Effector memory CD8-positive, alpha-beta T cell (primary cell): ENCODE results near the gene RNF141.

Source experiments
- ATAC-seq: fragments of 150-1000 bp; cut with Tn5 transposase; replicated peaks from 2 replicates; pipeline ENCODE4 v1.10.0; 2021; ENCODE audit warnings: mild to moderate bottlenecking, moderate library complexity
- DNase-seq, 3 experiments: peaks; one replicate each; pipeline ENCODE4 v3.0.0; 2021
- H3K27ac Mint-ChIP-seq, 2 donors: one replicate each; pipeline ENCODE4 v1.8.0; 2022; ENCODE audit warnings: mild to moderate bottlenecking in 2 of 2, mixed read lengths in 2 of 2, moderate library complexity in 2 of 2
- H3K27me3 Mint-ChIP-seq, 2 donors: one replicate each; pipeline ENCODE4 v1.8.0; 2022; ENCODE audit warnings: mixed read lengths in 2 of 2
- H3K36me3 Mint-ChIP-seq: one replicate; pipeline ENCODE4 v1.8.0; 2022; ENCODE audit warnings: mild to moderate bottlenecking, moderate library complexity, mixed read lengths; ENCODE audit not compliant: insufficient read depth
- H3K4me1 Mint-ChIP-seq, 2 donors: one replicate each; pipeline ENCODE4 v1.8.0; 2022; ENCODE audit warnings: low read depth in 2 of 2, mixed read lengths in 2 of 2
- H3K4me3 Mint-ChIP-seq, 2 donors: one replicate each; pipeline ENCODE4 v1.8.0; 2022; ENCODE audit warnings: mild to moderate bottlenecking in 2 of 2, mixed read lengths in 2 of 2, moderate library complexity in 2 of 2
- H3K9me3 Mint-ChIP-seq, 2 donors: one replicate each; pipeline ENCODE4 v1.8.0; 2022; ENCODE audit warnings: mixed read lengths in 2 of 2
- total RNA-seq, 9 experiments: gene quantifications; one replicate each; lab custom pipeline; 2026; lab: John Stamatoyannopoulos, UW

RNF141 gene, protein sequence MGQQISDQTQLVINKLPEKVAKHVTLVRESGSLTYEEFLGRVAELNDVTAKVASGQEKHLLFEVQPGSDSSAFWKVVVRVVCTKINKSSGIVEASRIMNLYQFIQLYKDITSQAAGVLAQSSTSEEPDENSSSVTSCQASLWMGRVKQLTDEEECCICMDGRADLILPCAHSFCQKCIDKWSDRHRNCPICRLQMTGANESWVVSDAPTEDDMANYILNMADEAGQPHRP
- 13.3 to 29.8 (median 26.3) reads per million in 9 experiments for total RNA-seq

GRCh38 chr11:10540915-10541560 is at the start of gene RNF141:
TSS of gene RNF141 (minus strand) at chr11:10541187. CDS start at chr11:10534158, 7,029 bp downstream.
- Mint-ChIP-seq H3K36me3 (peaks cover 2% of the 10 kb centered on the region), H3K9me3 (no peaks in the 10 kb centered on the region), H3K27ac (peak within 1 kb of the TSS; percentile 92 to 96), H3K4me1 (peaks cover 9 to 16% of the 10 kb centered on the region in 2 donors), H3K4me3 (peak within 1 kb of the TSS; percentile 89 to 90), H3K27me3 (no peaks in the 10 kb centered on the region)
- peak; percentile 96 for ATAC-seq
- DNase-seq, result peak; percentile 95 to 97 (median 96)

DNA sequence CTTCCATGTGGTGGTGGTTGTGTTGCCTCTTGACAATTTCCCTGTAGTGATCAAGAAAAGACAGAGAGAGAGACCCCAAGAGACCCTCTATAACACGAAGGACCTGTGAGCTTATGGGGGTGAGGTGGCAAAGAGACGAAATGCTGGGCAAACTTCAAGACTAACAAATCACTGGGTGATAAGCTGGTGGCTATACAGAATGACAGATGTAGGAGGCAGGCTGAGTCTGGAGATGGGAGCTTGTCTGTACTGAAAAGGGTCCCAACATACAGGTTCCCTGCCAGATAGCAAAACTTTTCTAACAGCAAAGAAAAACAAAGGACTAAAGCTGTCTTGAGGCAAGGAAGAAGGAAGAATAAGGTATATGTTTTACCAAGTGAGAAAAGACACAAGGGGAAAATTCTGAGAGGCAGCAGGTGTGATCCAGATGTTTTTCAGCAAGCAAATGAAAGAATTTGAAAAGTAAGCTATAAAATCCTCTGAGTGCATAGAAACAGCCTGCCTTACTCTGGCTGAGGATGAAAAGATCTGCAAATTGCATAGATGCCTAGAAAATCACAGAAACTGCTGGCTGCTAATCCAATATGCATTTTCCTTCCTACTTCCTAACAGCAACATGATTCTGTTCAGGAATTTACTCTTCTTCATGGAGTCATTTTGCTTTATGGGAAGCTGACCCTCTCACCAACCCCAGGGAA is 49.4 kb upstream of the RNF141 start:
- DNase-seq, result no peak
- peaks cover 30 to 48% of the 10 kb centered on the region in 2 donors for H3K27me3 Mint-ChIP-seq
- H3K4me1 Mint-ChIP-seq, result no peaks in the 10 kb centered on the region
- H3K9me3 Mint-ChIP-seq, result no peaks in the 10 kb centered on the region
- H3K27ac Mint-ChIP-seq, result no peak overlapping the region
- no peaks in the 10 kb centered on the region for H3K36me3 Mint-ChIP-seq
- no peak for ATAC-seq
- H3K4me3 Mint-ChIP-seq, result no peak overlapping the region

DNA sequence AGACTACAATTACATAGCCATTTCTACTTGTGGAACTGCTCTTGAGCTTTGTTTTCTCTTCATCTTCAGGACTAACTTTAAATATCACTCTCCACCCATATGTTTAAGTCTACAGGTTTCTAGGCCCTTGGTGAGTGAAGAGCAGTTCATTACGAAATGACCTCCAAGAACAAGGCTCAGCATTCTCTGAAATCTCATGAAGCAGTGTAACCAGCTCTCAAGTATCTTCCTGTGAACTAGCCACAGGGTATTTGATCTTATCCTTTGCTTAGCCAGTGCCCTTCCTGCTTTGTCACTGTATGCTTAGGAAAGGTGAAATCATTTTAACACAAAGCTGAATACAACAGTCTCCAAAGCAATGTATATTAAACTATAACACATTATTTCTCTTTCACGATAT is 47.9 kb upstream of the RNF141 start:
- DNase-seq, result no peak
- Mint-ChIP-seq H3K27me3 (peaks cover 29 to 49% of the 10 kb centered on the region in 2 donors), H3K36me3 (no peaks in the 10 kb centered on the region), H3K4me3 (no peak overlapping the region), H3K27ac (no peak overlapping the region), H3K4me1 (no peaks in the 10 kb centered on the region), H3K9me3 (no peaks in the 10 kb centered on the region)
- ATAC-seq, result no peak

DNA sequence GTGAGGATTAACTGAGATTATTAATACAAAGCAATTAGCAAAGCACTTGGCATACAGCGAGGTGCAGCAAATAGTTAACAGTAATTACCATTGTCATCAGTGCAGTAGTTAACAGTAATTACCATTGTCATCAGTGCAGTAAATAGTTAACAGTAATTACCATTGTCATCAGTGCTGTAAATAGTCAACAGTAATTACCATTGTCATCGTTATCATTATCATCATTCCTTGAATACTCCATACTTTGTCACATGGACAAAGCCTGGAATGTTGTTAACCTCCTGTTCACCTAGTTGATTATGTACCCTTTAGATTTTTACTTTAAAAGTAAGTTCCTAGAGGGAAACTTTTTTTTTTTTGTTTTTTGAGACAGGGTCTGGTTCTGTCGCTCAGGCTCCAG is 47.0 kb upstream of the RNF141 start:
- DNase-seq (no peak), ATAC-seq (no peak)
- Mint-ChIP-seq H3K4me3 (no peak overlapping the region), H3K27me3 (peaks cover 37 to 50% of the 10 kb centered on the region in 2 donors), H3K9me3 (no peaks in the 10 kb centered on the region), H3K36me3 (no peaks in the 10 kb centered on the region), H3K27ac (no peak overlapping the region), H3K4me1 (no peaks in the 10 kb centered on the region)

GRCh38 chr11:10587388-10587787 is 46.4 kb upstream of the RNF141 start:
- DNase-seq (no peak), ATAC-seq (no peak)
- no peaks in the 10 kb centered on the region for H3K9me3 Mint-ChIP-seq
- H3K4me1 Mint-ChIP-seq, result no peaks in the 10 kb centered on the region
- H3K27ac Mint-ChIP-seq, result no peak overlapping the region
- no peak overlapping the region for H3K4me3 Mint-ChIP-seq
- no peaks in the 10 kb centered on the region for H3K36me3 Mint-ChIP-seq
- H3K27me3 Mint-ChIP-seq, result peaks cover 43 to 56% of the 10 kb centered on the region in 2 donors

DNA sequence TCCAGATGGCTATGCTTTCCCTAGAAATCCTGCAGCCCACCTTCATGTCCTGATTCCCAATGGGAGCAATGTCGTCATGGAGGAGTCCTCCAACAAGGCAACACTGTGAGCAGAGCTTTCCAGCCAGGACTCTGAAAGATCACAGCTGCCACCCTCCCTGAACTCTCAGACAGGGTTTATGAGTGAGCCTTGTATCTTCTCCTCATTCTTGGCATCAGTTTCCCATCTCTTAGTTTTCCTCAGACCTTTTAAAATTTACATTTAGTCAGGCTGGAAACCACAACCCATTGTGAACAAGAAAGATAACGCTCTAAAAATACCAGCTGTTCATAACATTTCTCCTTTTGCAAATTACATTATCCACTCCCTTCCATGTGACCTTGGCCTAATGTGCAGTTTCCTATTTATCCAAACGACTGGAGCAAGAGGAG is 43.1 kb upstream of the RNF141 start:
- ATAC-seq (no peak), DNase-seq (no peak)
- peaks cover 41 to 63% of the 10 kb centered on the region in 2 donors for H3K27me3 Mint-ChIP-seq
- H3K4me1 Mint-ChIP-seq, result no peaks in the 10 kb centered on the region
- H3K9me3 Mint-ChIP-seq, result no peaks in the 10 kb centered on the region
- H3K27ac Mint-ChIP-seq, result no peak overlapping the region
- no peaks in the 10 kb centered on the region for H3K36me3 Mint-ChIP-seq
- H3K4me3 Mint-ChIP-seq, result no peak overlapping the region

DNA sequence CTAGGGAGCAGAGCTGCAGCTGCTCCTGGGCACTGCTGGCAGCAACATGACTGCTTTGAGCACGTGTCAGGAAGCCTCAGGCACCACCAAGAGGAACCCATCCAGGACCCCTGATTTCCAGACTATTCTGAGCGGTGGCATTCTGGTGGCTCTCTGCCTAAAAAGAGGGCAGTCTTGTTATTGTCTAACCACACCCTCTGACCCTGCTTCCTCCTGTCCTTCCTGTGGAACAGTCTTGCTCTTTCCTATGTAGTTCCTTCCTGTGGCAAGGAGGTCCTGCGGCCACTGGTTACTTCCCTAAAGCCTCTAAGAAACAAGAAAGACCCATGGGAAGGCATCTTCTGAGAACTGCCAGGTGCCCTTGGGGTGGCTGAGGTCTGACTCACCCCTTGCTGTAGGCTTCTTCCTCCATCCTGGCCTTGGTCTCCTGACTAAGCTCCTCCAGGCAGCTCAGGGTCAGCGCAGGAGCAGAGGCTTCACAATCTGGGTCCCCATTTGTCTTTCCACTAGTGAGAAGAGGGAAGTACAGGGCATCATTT is 40.6 kb upstream of the RNF141 start:
- Mint-ChIP-seq H3K36me3 (no peaks in the 10 kb centered on the region), H3K4me1 (no peaks in the 10 kb centered on the region), H3K27me3 (peaks cover 40 to 66% of the 10 kb centered on the region in 2 donors), H3K9me3 (no peaks in the 10 kb centered on the region), H3K27ac (no peak overlapping the region), H3K4me3 (no peak overlapping the region)
- peak; percentile 26 for ATAC-seq
- no peak for DNase-seq

- DNase-seq (no peak), ATAC-seq (no peak)
- H3K27me3 Mint-ChIP-seq, result peaks cover 40 to 66% of the 10 kb centered on the region in 2 donors
- no peak overlapping the region for H3K4me3 Mint-ChIP-seq
- H3K27ac Mint-ChIP-seq, result no peak overlapping the region
- H3K36me3 Mint-ChIP-seq, result no peaks in the 10 kb centered on the region
- no peaks in the 10 kb centered on the region for H3K9me3 Mint-ChIP-seq
- H3K4me1 Mint-ChIP-seq, result no peaks in the 10 kb centered on the region
Measured at GRCh38 chr11:10580623-10581022, 39.6 kb upstream of the RNF141 start.

DNA sequence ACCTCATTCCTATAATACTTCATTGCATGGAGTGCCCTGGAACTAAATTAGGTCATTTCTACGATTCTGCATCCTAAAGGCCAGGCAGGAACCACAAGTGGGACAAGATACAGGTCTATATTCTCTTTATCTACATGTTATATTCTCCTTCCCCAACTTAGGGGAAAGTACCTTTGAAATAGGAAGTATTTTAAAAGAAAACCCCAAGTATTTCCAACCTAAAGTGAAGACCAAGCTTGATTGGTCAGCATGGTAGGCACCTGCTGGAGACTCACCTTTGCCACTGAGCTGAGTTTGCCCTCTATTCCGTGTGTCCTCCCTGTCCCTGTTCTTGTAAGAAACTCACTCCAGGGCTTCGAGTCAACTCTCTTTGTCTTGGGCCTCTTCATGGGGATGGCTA is 38.7 kb upstream of the RNF141 start:
- Mint-ChIP-seq H3K4me1 (no peaks in the 10 kb centered on the region), H3K27ac (no peak overlapping the region), H3K4me3 (no peak overlapping the region), H3K9me3 (no peaks in the 10 kb centered on the region), H3K36me3 (no peaks in the 10 kb centered on the region), H3K27me3 (peaks cover 40 to 64% of the 10 kb centered on the region in 2 donors)
- DNase-seq, result no peak
- ATAC-seq, result no peak

- Mint-ChIP-seq H3K4me1 (no peaks in the 10 kb centered on the region), H3K27me3 (peaks cover 31 to 52% of the 10 kb centered on the region in 2 donors), H3K4me3 (no peak overlapping the region), H3K9me3 (no peaks in the 10 kb centered on the region), H3K27ac (no peak overlapping the region), H3K36me3 (no peaks in the 10 kb centered on the region)
- no peak for ATAC-seq
- no peak for DNase-seq
Measured at GRCh38 chr11:10576035-10576398, 35.0 kb upstream of the RNF141 start.

DNA sequence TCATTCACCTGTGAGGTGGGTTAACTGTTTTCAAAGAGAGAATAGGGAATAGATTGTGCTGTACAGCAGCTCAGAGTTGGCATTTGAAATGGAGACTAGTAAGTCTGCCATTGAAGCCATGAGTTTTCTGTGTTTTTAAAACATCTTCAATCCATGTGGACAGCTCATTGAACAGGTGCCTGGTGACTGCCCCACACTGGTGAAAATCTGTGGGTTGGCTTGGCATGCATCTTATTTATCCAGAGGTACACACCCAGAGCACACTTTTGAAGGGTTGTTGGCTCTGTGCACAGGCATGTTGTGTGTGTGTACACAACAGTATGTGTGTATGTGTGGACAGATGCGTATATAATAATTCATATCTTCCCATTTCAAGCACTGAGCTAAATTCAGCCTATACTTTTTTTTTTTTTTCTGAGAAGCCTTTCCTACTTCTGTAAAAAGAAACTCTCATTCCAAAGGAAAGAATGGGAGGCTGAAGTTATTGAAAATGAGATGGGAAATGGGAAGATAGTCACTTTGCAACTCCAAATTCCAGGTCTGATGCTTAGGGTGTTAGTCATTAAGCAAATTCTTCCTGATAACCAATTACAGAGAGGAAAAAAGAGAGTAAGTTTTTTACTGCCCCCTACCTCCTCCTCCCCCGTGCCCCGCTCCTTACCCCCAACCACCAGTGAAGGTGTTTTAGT is 34.5 kb upstream of the RNF141 start:
- H3K4me1 Mint-ChIP-seq, result no peaks in the 10 kb centered on the region
- no peaks in the 10 kb centered on the region for H3K9me3 Mint-ChIP-seq
- DNase-seq, result no peak
- no peak overlapping the region for H3K4me3 Mint-ChIP-seq
- H3K27me3 Mint-ChIP-seq, result peaks cover 29 to 49% of the 10 kb centered on the region in 2 donors
- no peak for ATAC-seq
- no peak overlapping the region for H3K27ac Mint-ChIP-seq
- no peaks in the 10 kb centered on the region for H3K36me3 Mint-ChIP-seq

GRCh38 chr11:10573556-10573955 is 32.6 kb upstream of the RNF141 start:
- Mint-ChIP-seq H3K4me3 (no peak overlapping the region), H3K27me3 (peaks cover 18 to 43% of the 10 kb centered on the region in 2 donors), H3K4me1 (no peaks in the 10 kb centered on the region), H3K9me3 (no peaks in the 10 kb centered on the region), H3K27ac (no peak overlapping the region), H3K36me3 (no peaks in the 10 kb centered on the region)
- ATAC-seq (no peak), DNase-seq (no peak)

GRCh38 chr11:10573028-10573427 is 32.0 kb upstream of the RNF141 start:
- ATAC-seq, result no peak
- no peaks in the 10 kb centered on the region for H3K4me1 Mint-ChIP-seq
- no peaks in the 10 kb centered on the region for H3K9me3 Mint-ChIP-seq
- no peaks in the 10 kb centered on the region for H3K36me3 Mint-ChIP-seq
- peaks cover 17 to 46% of the 10 kb centered on the region in 2 donors for H3K27me3 Mint-ChIP-seq
- DNase-seq, result no peak
- no peak overlapping the region for H3K27ac Mint-ChIP-seq
- H3K4me3 Mint-ChIP-seq, result no peak overlapping the region
